Jurkat, Clone E6-1 (cell line): ENCODE measurements around the gene MCF2L.
"Not testable (repeated sequence)": the region's sequence is repeated elsewhere in the genome, so short reads cannot be mapped to it uniquely, and the experiment has no call there.

Experiments
- DNase-seq: peaks from one replicate; pipeline ENCODE4 v3.0.0-alpha.2; 2011; ENCODE audit warnings: low read depth, low spot score
- H3K4me3 ChIP-seq: 2 replicates; pipeline ENCODE4 v1.5.1; 2011; ENCODE audit warnings: mild to moderate bottlenecking, low read length, control low read depth, moderate library complexity

MCF2L gene

GRCh38 chr13:113069861-113070805 is 101.1 kb downstream of the MCF2L start:
- no peak for DNase-seq
- H3K4me3 ChIP-seq: no peak overlapping the region

- no peak overlapping the region for H3K4me3 ChIP-seq
- DNase-seq: no peak
These were observed 101.8 kb downstream of the MCF2L start for GRCh38 chr13:113070855-113071254.

GRCh38 chr13:113072376-113072775 is 103.4 kb downstream of the MCF2L start:
- no peak overlapping the region for H3K4me3 ChIP-seq
- no peak for DNase-seq

GRCh38 chr13:113073942-113074341 is 104.9 kb downstream of the MCF2L start:
- DNase-seq: no peak

GRCh38 chr13:113074401-113074800 is 105.4 kb downstream of the MCF2L start:
- DNase-seq: no peak
- H3K4me3 ChIP-seq: no peak overlapping the region

More at GRCh38 chr13:113073942-113074341, 104.9 kb downstream of the MCF2L start:
- H3K4me3 ChIP-seq: no peak overlapping the region

- H3K4me3 ChIP-seq: no peak overlapping the region
- no peak for DNase-seq
These were observed 105.9 kb downstream of the MCF2L start for GRCh38 chr13:113074876-113075275.

GRCh38 chr13:113075711-113076110 is 106.7 kb downstream of the MCF2L start:
- no peak for DNase-seq
- H3K4me3 ChIP-seq: no peak overlapping the region

- no peak for DNase-seq
- H3K4me3 ChIP-seq: no peak overlapping the region
These were observed 107.8 kb downstream of the MCF2L start for GRCh38 chr13:113076681-113077401.

- DNase-seq: no peak
- H3K4me3 ChIP-seq: no peak overlapping the region
These were observed 108.5 kb downstream of the MCF2L start for GRCh38 chr13:113077566-113077952.

- no peak for DNase-seq
- no peak overlapping the region for H3K4me3 ChIP-seq
These were observed 109.2 kb downstream of the MCF2L start for GRCh38 chr13:113077953-113078901.

GRCh38 chr13:113078902-113079780 is 110.1 kb downstream of the MCF2L start:
- H3K4me3 ChIP-seq: no peak overlapping the region
- DNase-seq: no peak

GRCh38 chr13:113079781-113080080 is 110.7 kb downstream of the MCF2L start:
- not testable (repeated sequence) for DNase-seq, H3K4me3 ChIP-seq

- DNase-seq: no peak
- H3K4me3 ChIP-seq: no peak overlapping the region
These were observed 111.4 kb downstream of the MCF2L start for GRCh38 chr13:113080361-113080831.

- no peak for DNase-seq
- no peak overlapping the region for H3K4me3 ChIP-seq
These were observed 112.0 kb downstream of the MCF2L start for GRCh38 chr13:113080901-113081521.

GRCh38 chr13:113082198-113083021 is 113.4 kb downstream of the MCF2L start:
- no peak for DNase-seq
- no peak overlapping the region for H3K4me3 ChIP-seq

- DNase-seq: no peak
- H3K4me3 ChIP-seq: no peak overlapping the region
These were observed 114.0 kb downstream of the MCF2L start for GRCh38 chr13:113083022-113083373.

- H3K4me3 ChIP-seq: no peak overlapping the region
- no peak for DNase-seq
These were observed 114.5 kb downstream of the MCF2L start for GRCh38 chr13:113083402-113084061.
